ENCODE data around the gene LTA.

DNA sequence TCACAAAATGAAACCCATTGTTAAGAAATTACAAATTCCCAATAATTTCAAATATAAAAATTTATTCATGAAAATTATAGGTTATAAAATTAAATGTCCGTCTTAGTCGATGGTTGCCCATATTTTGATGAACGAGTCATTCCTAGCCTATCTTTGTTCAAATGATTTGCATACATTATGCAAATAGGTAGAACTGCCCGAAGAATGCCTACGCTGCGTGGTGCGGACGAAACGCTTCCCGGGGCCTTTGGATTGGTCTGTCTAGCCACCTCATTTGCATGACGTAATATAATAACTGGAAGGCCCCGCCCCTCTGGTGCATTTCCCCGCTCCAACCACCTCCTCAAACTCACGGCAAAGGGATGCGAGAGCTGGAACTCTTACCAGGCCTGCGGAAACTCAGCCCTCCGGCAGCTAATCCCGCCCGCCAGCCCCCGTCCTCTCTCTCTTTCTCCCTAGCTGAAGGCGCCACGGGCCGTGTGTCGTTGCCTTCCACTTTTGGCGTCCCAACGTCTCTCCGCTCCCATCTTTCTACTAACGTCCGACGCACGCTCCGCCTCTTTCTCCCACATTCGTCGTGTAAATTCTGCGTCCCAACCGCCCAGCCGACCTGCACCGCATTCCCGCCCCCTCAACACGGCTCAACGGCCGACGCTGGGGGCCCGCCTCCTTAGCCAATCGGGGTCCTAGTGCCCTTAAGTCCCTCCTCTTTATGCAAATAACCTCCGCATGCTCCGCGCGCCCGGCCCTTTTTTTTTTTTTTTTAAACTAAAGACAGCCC, 47.9 kb downstream of the LTA start:
- TF ChIP-seq, protein P1, sequence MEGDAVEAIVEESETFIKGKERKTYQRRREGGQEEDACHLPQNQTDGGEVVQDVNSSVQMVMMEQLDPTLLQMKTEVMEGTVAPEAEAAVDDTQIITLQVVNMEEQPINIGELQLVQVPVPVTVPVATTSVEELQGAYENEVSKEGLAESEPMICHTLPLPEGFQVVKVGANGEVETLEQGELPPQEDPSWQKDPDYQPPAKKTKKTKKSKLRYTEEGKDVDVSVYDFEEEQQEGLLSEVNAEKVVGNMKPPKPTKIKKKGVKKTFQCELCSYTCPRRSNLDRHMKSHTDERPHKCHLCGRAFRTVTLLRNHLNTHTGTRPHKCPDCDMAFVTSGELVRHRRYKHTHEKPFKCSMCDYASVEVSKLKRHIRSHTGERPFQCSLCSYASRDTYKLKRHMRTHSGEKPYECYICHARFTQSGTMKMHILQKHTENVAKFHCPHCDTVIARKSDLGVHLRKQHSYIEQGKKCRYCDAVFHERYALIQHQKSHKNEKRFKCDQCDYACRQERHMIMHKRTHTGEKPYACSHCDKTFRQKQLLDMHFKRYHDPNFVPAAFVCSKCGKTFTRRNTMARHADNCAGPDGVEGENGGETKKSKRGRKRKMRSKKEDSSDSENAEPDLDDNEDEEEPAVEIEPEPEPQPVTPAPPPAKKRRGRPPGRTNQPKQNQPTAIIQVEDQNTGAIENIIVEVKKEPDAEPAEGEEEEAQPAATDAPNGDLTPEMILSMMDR (IDR thresholded peaks at IDR 0.05; ENCODE audit: poor library complexity), result no peak
- TF ChIP-seq EZH2 (IDR thresholded peaks at IDR 0.05; ENCODE audit: borderline replicate concordance), result no peak
